LNCAP (cell line): Measurements from ENCODE around the gene MRTO4.

Source experiments
- CTCF ChIP-seq: fragments of 450-650 bp; IDR thresholded peaks from 2 replicates; pipeline ENCODE4 v1.5.1; 2017; ENCODE audit warnings: mild to moderate bottlenecking

The MRTO4 gene

GRCh38 chr1:19300211-19300610 lies 48.6 kb downstream of the MRTO4 start:
- TF ChIP-seq CTCF, result no peak

GRCh38 chr1:19305880-19306279 lies 54.3 kb downstream of the MRTO4 start:
- TF ChIP-seq CTCF, result no peak

- TF ChIP-seq CTCF, result no peak
Measured at GRCh38 chr1:19306941-19307340, 55.3 kb downstream of the MRTO4 start.

- TF ChIP-seq CTCF, result no peak
Measured at GRCh38 chr1:19307794-19308508, 56.3 kb downstream of the MRTO4 start.

- no peak for TF ChIP-seq CTCF
Measured at GRCh38 chr1:19308509-19308907, 56.9 kb downstream of the MRTO4 start.

GRCh38 chr1:19309123-19309813 lies 57.7 kb downstream of the MRTO4 start:
- no peak for TF ChIP-seq CTCF
